ENCODE measurements around the gene TSC2. TPM values are rescaled to one million over a fixed set of nuclear protein-coding genes. Genes with fewer than 3 reads are reported as not detected.
A peak's percentile ranks its signal among the peaks of the same experiment; 100 is the strongest.
"Not testable (repeated sequence)": the region's sequence is repeated elsewhere in the genome, so short reads cannot be mapped to it uniquely, and the experiment has no call there.

Gene TSC2
- total and polyA plus RNA-seq, 2 of the 13 experiments (the other 11 are each of a cell fraction or from before 2014, with no cell fraction given), result 19.6 to 40.4 TPM

DNA sequence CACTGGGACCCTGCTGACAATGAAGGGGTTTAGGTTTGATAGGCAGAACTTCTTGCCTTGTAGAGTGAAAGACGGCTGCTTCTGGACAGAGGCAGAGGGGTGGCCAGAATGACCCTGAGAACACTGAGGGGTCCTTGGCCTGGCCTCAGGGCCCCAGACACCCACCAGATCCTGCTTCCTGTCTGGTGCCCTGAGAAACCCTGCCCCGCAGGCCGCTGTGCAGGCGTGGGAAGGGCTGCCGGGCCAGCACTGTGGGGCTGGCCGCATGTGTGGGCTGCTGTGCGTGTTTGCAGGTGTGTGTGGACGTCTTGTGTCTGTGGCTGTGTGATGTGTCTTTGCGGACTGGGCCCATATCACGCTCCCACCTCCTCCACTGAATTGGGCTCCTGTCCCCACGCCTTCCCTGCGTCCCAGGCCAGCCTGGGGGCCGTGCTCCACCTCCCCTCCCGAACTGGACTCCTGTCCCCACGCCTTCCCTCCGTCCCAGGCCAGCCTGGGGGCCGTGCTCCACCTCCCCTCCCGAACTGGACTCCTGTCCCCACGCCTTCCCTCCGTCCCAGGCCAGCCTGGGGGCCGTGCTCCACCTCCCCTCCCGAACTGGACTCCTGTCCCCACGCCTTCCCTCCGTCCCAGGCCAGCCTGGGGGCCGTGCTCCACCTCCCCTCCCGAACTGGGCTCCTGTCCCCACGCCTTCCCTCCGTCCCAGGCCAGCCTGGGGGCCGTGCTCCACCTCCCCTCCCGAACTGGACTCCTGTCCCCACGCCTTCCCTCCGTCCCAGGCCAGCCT, 13.7 kb upstream of the TSC2 start:
- H3K9me3 ChIP-seq (ENCODE audit: low read length); H4K20me1 ChIP-seq (ENCODE audit: insufficient read depth, low read length); DNase-seq (ENCODE audit: low spot score); H3K27me3 ChIP-seq (ENCODE audit: control insufficient read depth in 1 of 2, insufficient read depth in 2 of 2, low read length in 2 of 2); CTCF ChIA-PET (ENCODE audit: low intra/inter-chr PET ratio, low total read pairs); intact Hi-C loops (cut with micrococcal nuclease; ENCODE audit: unreplicated experiment); H3K79me2 ChIP-seq (ENCODE audit: insufficient read depth, low read length); BruUV-seq (replicated peaks); in situ Hi-C loops (cut with HindIII; ENCODE audit: extremely low pct_ligation_motif_present, low pct_unique_long_range_greater_than_20kb); H2AFZ ChIP-seq (ENCODE audit: low read length); H3K36me3 ChIP-seq (replicated peaks in 1 of 2; ENCODE audit: control insufficient read depth in 1 of 2, insufficient read depth in 2 of 2, low read length in 2 of 2); TF ChIP-seq NR2F6 (CRISPR knock-in tag; IDR thresholded peaks at IDR 0.05); LCORL (IDR thresholded peaks at IDR 0.05): not testable (repeated sequence)
- ATAC-seq (peak; percentile 5), FAIRE-seq (peak; percentile 54)
- Histone ChIP-seq H3K4me3 (replicated peaks in 1 of 3; ENCODE audit: insufficient read depth in 1 of 3, low read depth in 2 of 3, low read length in 3 of 3) (peak overlapping the region; percentile 46 to 69 (median 46); a peak in 5 of 6 replicates), H3K4me1 (ENCODE audit: insufficient read depth, low read length) (peaks cover 85% of the 10 kb centered on the region), H3K4me2 (ENCODE audit: low read depth, low read length) (peak overlapping the region; percentile 93), H3K27ac (ENCODE audit: extremely low read length, insufficient read depth, low read length) (peak overlapping the region; percentile 90), H3K9ac (ENCODE audit: insufficient read depth, low read depth, low read length) (peak overlapping the region; percentile 75)
- WGBS (ENCODE audit: low lambda C conversion rate), result 10% methylated on average over 4 of the region's 32 CpGs
- POLR2A ChIA-PET, result interaction anchor here (0.8 to 4.6 kb wide), 8 partner anchors 10 to 121 kb away, joined by 3 to 67 read pairs (median 8); partner anchors contain the start of genes NTHL1, TRAF7 and TSC2
- TF ChIP-seq NR2F6 (IDR thresholded peaks at IDR 0.05), result 0 out of 2 replicates have a peak, but pooled peaks have one; percentile 6
- TF ChIP-seq ZNF607 (CRISPR knock-in tag; IDR thresholded peaks at IDR 0.05; ENCODE audit: borderline replicate concordance), result 0 out of 2 replicates have a peak, but pooled peaks have one; percentile 2
- TF ChIP-seq, protein P1, sequence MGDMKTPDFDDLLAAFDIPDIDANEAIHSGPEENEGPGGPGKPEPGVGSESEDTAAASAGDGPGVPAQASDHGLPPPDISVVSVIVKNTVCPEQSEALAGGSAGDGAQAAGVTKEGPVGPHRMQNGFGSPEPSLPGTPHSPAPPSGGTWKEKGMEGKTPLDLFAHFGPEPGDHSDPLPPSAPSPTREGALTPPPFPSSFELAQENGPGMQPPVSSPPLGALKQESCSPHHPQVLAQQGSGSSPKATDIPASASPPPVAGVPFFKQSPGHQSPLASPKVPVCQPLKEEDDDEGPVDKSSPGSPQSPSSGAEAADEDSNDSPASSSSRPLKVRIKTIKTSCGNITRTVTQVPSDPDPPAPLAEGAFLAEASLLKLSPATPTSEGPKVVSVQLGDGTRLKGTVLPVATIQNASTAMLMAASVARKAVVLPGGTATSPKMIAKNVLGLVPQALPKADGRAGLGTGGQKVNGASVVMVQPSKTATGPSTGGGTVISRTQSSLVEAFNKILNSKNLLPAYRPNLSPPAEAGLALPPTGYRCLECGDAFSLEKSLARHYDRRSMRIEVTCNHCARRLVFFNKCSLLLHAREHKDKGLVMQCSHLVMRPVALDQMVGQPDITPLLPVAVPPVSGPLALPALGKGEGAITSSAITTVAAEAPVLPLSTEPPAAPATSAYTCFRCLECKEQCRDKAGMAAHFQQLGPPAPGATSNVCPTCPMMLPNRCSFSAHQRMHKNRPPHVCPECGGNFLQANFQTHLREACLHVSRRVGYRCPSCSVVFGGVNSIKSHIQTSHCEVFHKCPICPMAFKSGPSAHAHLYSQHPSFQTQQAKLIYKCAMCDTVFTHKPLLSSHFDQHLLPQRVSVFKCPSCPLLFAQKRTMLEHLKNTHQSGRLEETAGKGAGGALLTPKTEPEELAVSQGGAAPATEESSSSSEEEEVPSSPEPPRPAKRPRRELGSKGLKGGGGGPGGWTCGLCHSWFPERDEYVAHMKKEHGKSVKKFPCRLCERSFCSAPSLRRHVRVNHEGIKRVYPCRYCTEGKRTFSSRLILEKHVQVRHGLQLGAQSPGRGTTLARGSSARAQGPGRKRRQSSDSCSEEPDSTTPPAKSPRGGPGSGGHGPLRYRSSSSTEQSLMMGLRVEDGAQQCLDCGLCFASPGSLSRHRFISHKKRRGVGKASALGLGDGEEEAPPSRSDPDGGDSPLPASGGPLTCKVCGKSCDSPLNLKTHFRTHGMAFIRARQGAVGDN (CRISPR knock-in tag; IDR thresholded peaks at IDR 0.05), result peak; percentile 60
- TF ChIP-seq NR2C2 (CRISPR knock-in tag; IDR thresholded peaks at IDR 0.05; ENCODE audit: borderline replicate concordance), result peak; percentile 75
- TF ChIP-seq PCBP1 (IDR thresholded peaks at IDR 0.05; ENCODE audit: borderline replicate concordance, low read depth, low read length), result peak; percentile 71; the same call in 1 of the 2 replicates
- peak; percentile 57 for TF ChIP-seq XRCC5 (optimal IDR thresholded peaks at IDR 0.05; ENCODE audit: low read length)
- TF ChIP-seq ETV6 (CRISPR knock-in tag; conservative IDR thresholded peaks at IDR 0.05), result 0 out of 2 replicates have a peak, but pooled peaks have one; percentile 14
- TF ChIP-seq NCOA1 (CRISPR knock-in tag; IDR thresholded peaks at IDR 0.05), result 0 out of 2 replicates have a peak, but pooled peaks have one; percentile 25
- TF ChIP-seq SRSF1 (optimal IDR thresholded peaks at IDR 0.05; ENCODE audit: low read depth, low read length), result peak; percentile 86
- TF ChIP-seq ZBTB7B (CRISPR knock-in tag; IDR thresholded peaks at IDR 0.05), result 0 out of 2 replicates have a peak, but pooled peaks have one; percentile 21
- TF ChIP-seq BRD4 (CRISPR knock-in tag; IDR thresholded peaks at IDR 0.05), result 0 out of 2 replicates have a peak, but pooled peaks have one; percentile 35
- TF ChIP-seq HNF4A (CRISPR knock-in tag; IDR thresholded peaks at IDR 0.05), result 0 out of 2 replicates have a peak, but pooled peaks have one; percentile 1
- TF ChIP-seq ZFP91 (CRISPR knock-in tag; IDR thresholded peaks at IDR 0.05; ENCODE audit: borderline replicate concordance), result peak; percentile 67; the same call in 1 of the 2 replicates
- TF ChIP-seq RBFOX2 (IDR thresholded peaks at IDR 0.05; ENCODE audit: low read depth, low read length), result peak; percentile 81
- peak; percentile 52; the same call in 1 of the 2 replicates for TF ChIP-seq LCORL (CRISPR knock-in tag; IDR thresholded peaks at IDR 0.05)
